Small intestine (tissue), 7 donors: ENCODE measurements around the gene CFAP45. TPM values are rescaled to one million over a fixed set of nuclear protein-coding genes. Genes with fewer than 3 reads are reported as not detected.

Source experiments
- DNase-seq, 2 donors: peaks; one replicate each; pipeline versions ENCODE4 v3.0.0 to v3.0.0-alpha.2; 2013
- FAIRE-seq: peaks from 2 replicates; lab custom pipeline; 2012; peaks lifted over from hg19 to GRCh38; lab: Jason Lieb, UNC
- H3K27ac ChIP-seq, 3 donors: one replicate each; pipeline ENCODE4 v1.5.1; 2013; ENCODE audit warnings: low read length in 2 of 3, mild to moderate bottlenecking in 2 of 3, control low read depth in 1 of 3, inconsistent platforms in 1 of 3, low read depth in 1 of 3, moderate library complexity in 1 of 3
- H3K27me3 ChIP-seq, 3 donors: one replicate each; pipeline ENCODE4 v1.6.1; 2013; ENCODE audit warnings: low read length in 3 of 3, inconsistent platforms in 1 of 3; ENCODE audit not compliant: control insufficient read depth in 3 of 3, insufficient read depth in 3 of 3
- H3K36me3 ChIP-seq, 3 donors: one replicate each; pipeline ENCODE4 v1.6.1; 2013; ENCODE audit warnings: low read length in 3 of 3, inconsistent platforms in 1 of 3, low read depth in 1 of 3, mild to moderate bottlenecking in 1 of 3, moderate library complexity in 1 of 3; ENCODE audit not compliant: control insufficient read depth in 3 of 3, insufficient read depth in 2 of 3
- H3K4me1 ChIP-seq, 3 donors: one replicate each; pipeline ENCODE4 v1.6.1; 2013; ENCODE audit warnings: low read length in 2 of 3, inconsistent platforms in 1 of 3, low read depth in 1 of 3, mild to moderate bottlenecking in 1 of 3, moderate library complexity in 1 of 3; ENCODE audit not compliant: control insufficient read depth in 3 of 3, insufficient read depth in 2 of 3
- H3K4me3 ChIP-seq, 3 donors: one replicate each; pipeline ENCODE4 v1.5.1; 2013; ENCODE audit warnings: low read length in 3 of 3, control low read depth in 1 of 3, inconsistent platforms in 1 of 3, low read depth in 1 of 3, mild to moderate bottlenecking in 1 of 3, moderate library complexity in 1 of 3
- H3K9me3 ChIP-seq, 2 donors: one replicate each; pipeline ENCODE4 v1.6.1; 2013; ENCODE audit warnings: low read depth in 1 of 2, low read length in 1 of 2; ENCODE audit not compliant: control insufficient read depth in 2 of 2, insufficient read depth in 1 of 2
- WGBS, 3 donors: extraction: QIAGEN DNeasy Blood & Tissue Kit; methylation state at CpG; one replicate each; pipeline ENCODE4 v1.1.7; 2013; 5-methylcytosine and 5-hydroxymethylcytosine counted together
- polyA plus RNA-seq, 4 donors: library from polyadenylated mRNA; stranded (reverse) in 3 of 4; unstranded in 1 of 4; fragments of 200-250 nt in 3 of 4; fragments of 120-200 nt in 1 of 4; gene quantifications; one replicate each; pipeline versions ENCODE4 v1.2.1 to v1.2.3, GENCODE V29; 2013
- donor health status: healthy with polysubstance abuse.
- donor health status: control.
- donor health status: control.
- donor health status: Bipolar disorder and iron deficiency.
- donor health status: healthy.

The CFAP45 gene
- polyA plus RNA-seq, 4 donors, result 0.35 to 1.1 (median 0.36) TPM; not detected in 1

DNA sequence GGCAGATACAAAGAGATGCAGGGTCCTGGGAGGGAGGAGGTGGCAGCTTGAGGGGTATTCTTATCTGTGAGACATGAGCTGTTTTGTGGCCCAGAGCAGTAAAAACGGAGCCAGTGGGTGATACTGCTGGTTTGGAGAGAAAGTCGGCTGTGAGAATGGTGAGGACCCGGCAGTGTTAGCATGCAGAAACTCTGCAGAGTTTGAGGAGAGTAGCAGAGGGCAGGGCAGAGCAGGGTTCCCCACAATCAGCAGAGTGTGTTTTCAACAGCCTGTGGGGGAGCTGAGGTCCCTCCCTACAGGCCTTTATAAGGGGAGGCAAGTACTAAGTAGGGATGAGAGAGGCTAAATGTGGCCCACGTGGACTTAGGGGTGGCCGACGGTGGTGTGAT, 72.9 kb downstream of the CFAP45 start:
- peaks cover 0 to 5% (median 0%) of the 10 kb centered on the region in 3 donors for H3K4me1 ChIP-seq

DNA sequence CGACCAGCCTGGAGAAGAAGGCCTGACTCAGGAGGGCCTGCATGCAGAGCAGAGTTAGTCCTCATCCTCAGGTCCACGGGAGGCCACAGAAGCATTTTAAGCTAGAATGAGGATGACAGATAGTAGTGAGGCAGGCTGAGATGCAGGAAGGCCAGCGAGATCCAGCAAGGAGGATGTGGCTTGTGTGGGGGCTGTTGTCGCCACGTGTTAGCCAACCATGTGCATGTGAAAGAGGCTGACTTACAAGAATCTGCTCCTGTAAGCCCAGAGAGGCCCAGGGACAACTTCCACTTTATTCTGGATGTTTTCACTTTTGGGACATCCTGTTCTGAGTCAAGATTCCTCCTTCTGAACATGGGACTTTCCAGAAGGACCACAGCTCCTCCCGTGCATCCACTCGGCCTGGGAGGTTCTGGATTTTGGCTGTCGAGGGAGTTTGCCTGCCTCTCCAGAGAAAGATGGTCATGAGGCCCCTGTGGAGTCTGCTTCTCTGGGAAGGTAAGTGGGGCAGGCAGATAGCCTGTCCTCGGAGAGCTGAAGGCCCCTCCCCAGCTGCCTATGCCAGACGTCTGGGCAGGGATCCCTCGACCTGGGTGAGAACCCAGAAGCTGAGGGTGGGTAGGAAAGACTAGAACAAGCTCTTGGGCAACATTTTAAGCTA, 73.4 kb downstream of the CFAP45 start, which contains the start of gene SLAMF8:
SLAMF8 (plus strand) TSS at position 433 of the 661 bp plus-strand sequence; CDS start at position 459, 26 bp downstream.
- Histone ChIP-seq H3K9me3 (no peaks in the 10 kb centered on the region), H3K27me3 (no peaks in the 10 kb centered on the region), H3K4me1 (peaks cover 0 to 5% (median 0%) of the 10 kb centered on the region in 3 donors), H3K4me3 (no peak within 1 kb of the TSS), H3K36me3 (no peaks in the 10 kb centered on the region), H3K27ac (peak within 1 kb of the TSS in 1 of 3 donors; percentile 53)
- FAIRE-seq (no peak), DNase-seq (peak in 1 of 2 donors; percentile 58)
- WGBS, 3 donors, result 63 to 83% (median 69%) methylated on average over 11 of the region's 11 CpGs

More for the DNA sequence above, 72.9 kb downstream of the CFAP45 start:
- FAIRE-seq (no peak), DNase-seq (no peak)
- Histone ChIP-seq H3K9me3 (no peaks in the 10 kb centered on the region), H3K27ac (peak overlapping the region in 1 of 3 donors; percentile 53), H3K27me3 (no peaks in the 10 kb centered on the region), H3K4me3 (no peak overlapping the region), H3K36me3 (no peaks in the 10 kb centered on the region)
- WGBS, 3 donors, result 83 to 88% (median 84%) methylated on average over 6 of the region's 6 CpGs

GRCh38 chr1:159825564-159825963, 74.4 kb downstream of the CFAP45 start:
- Histone ChIP-seq H3K4me1 (peaks cover 0 to 5% (median 0%) of the 10 kb centered on the region in 3 donors), H3K36me3 (no peaks in the 10 kb centered on the region), H3K4me3 (no peak overlapping the region), H3K27ac (no peak overlapping the region), H3K9me3 (no peaks in the 10 kb centered on the region), H3K27me3 (peaks cover 0 to 3% (median 0%) of the 10 kb centered on the region in 3 donors)
- FAIRE-seq (no peak), DNase-seq (no peak)
- WGBS, 3 donors, result 57 to 62% (median 62%) methylated on average over 3 of the region's 3 CpGs

- 24 to 34% (median 26%) methylated on average over 7 of the region's 7 CpGs for WGBS, 3 donors
- Histone ChIP-seq H3K27me3 (peaks cover 0 to 3% (median 0%) of the 10 kb centered on the region in 3 donors), H3K4me3 (no peak overlapping the region), H3K36me3 (no peaks in the 10 kb centered on the region), H3K4me1 (peaks cover 0 to 5% (median 0%) of the 10 kb centered on the region in 3 donors), H3K9me3 (no peaks in the 10 kb centered on the region), H3K27ac (no peak overlapping the region)
- DNase-seq (peak; percentile 58 to 65), FAIRE-seq (no peak)
Measured at GRCh38 chr1:159823406-159823805, 76.6 kb downstream of the CFAP45 start.

Other genes starting within 250 kb of the CFAP45 start
- gene CRP, start 185.6 kb downstream of the CFAP45 start, polyA plus RNA-seq, result under 1 TPM in 1 of 4 donors, not detected in 3; 0.21 TPM
- gene DUSP23, start 119.2 kb downstream of the CFAP45 start, polyA plus RNA-seq, result 100 to 1,000 TPM in 1 of 4 donors, 10 to 100 TPM in 3; 39.2 to 128 (median 85.4) TPM
- under 1 TPM in 3 of 4 donors, not detected in 1; 0.32 to 0.81 (median 0.40) TPM for gene FCRL6, start 97.8 kb downstream of the CFAP45 start, polyA plus RNA-seq
- 1 to 10 TPM in 3 of 4 donors, under 1 TPM in 1; 0.89 to 4.6 (median 4.2) TPM for gene SLAMF8, start 73.3 kb downstream of the CFAP45 start, polyA plus RNA-seq
- under 1 TPM in 2 of 4 donors, not detected in 2; 0.09 to 0.19 TPM for gene VSIG8, start 37.5 kb downstream of the CFAP45 start, polyA plus RNA-seq
- gene TAGLN2, start 25.3 kb upstream of the CFAP45 start, polyA plus RNA-seq, result 100 to 1,000 TPM; 244 to 472 (median 400) TPM
- 10 to 100 TPM in 3 of 4 donors, 1 to 10 TPM in 1; 3.1 to 84.2 (median 26.4) TPM for gene IGSF9, start 45.4 kb upstream of the CFAP45 start, polyA plus RNA-seq
- under 1 TPM in 1 of 4 donors, not detected in 3; 0.12 TPM for gene SLAMF9, start 54.1 kb upstream of the CFAP45 start, polyA plus RNA-seq
- 10 to 100 TPM in 1 of 4 donors, 1 to 10 TPM in 3; 1.1 to 16.2 (median 2.7) TPM for gene PIGM, start 131.8 kb upstream of the CFAP45 start, polyA plus RNA-seq
- under 1 TPM in 2 of 4 donors, not detected in 2; 0.25 to 0.47 TPM for gene KCNJ10, start 170.0 kb upstream of the CFAP45 start, polyA plus RNA-seq
- gene KCNJ9, start 181.4 kb upstream of the CFAP45 start, polyA plus RNA-seq, result under 1 TPM in 2 of 4 donors, not detected in 2; 0.04 to 0.19 TPM
- 10 to 100 TPM; 11.0 to 34.5 (median 21.5) TPM for gene IGSF8, start 198.5 kb upstream of the CFAP45 start, polyA plus RNA-seq
- 1 to 10 TPM in 2 of 4 donors, under 1 TPM in 2; 0.22 to 5.3 (median 1.2) TPM for gene ATP1A2, start 215.6 kb upstream of the CFAP45 start, polyA plus RNA-seq